Measurements from ENCODE around the gene CELF2. TPM values are rescaled to one million over a fixed set of nuclear protein-coding genes. Genes with fewer than 3 reads are reported as not detected.

The CELF2 gene
- total and polyA plus RNA-seq, 9 of the 15 experiments (the other 6 are each of a cell fraction or from before 2014, with no cell fraction given): 4.0 to 20.3 (median 11.1) TPM

DNA sequence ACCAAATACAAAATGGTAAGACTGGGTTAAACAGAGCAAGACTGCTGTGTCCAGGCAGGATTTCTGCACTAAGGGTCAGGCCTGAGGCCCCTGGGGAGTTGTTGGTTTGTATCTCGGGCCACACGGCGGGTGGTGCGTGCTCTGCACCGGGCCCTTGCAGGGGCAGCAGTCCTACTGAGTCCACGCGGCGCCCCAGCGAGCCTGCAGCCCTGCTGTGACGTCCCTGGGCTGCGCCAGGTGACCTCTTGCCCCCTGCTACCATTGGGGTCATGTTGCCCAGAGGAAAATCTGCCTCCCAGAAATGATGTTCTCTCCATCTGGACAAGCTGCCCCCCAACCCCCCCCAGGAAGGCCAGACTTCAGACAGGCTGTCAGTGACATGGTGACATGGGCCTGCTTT is 281.5 kb downstream of the CELF2 start:
- Histone ChIP-seq H2AFZ (ENCODE audit: low read depth, low read length) (no peak overlapping the region), H3K36me3 (ENCODE audit: control insufficient read depth, insufficient read depth, low read length) (no peaks in the 10 kb centered on the region), H3K79me2 (ENCODE audit: control insufficient read depth, insufficient read depth, low read length) (no peaks in the 10 kb centered on the region), H3K4me3 (no peak overlapping the region), H3K9me3 (replicated peaks; ENCODE audit: control insufficient read depth, insufficient read depth, low read depth, low read length) (no peaks in the 10 kb centered on the region), H3K27ac (ENCODE audit: extremely low read depth, low read depth, low read length) (no peak overlapping the region), H3K9me1 (ENCODE audit: control insufficient read depth, insufficient read depth, low read length) (no peaks in the 10 kb centered on the region), H3K27me3 (ENCODE audit: control insufficient read depth in 2 of 2, insufficient read depth in 2 of 2, low read length in 2 of 2) (no peaks in the 10 kb centered on the region), H3K4me1 (replicated peaks in 1 of 2; ENCODE audit: control insufficient read depth in 2 of 2, insufficient read depth in 2 of 2, low read length in 2 of 2) (no peaks in the 10 kb centered on the region; a peak in 1 of 5 replicates), H3K9ac (ENCODE audit: insufficient read depth in 1 of 2, low read depth in 2 of 2, low read length in 2 of 2) (no peak overlapping the region), H3K4me2 (ENCODE audit: insufficient read depth, low read length) (no peak overlapping the region), H4K20me1 (replicated peaks; ENCODE audit: control insufficient read depth, insufficient read depth, low read length) (no peaks in the 10 kb centered on the region)
- 66% methylated on average over 11 of the region's 11 CpGs for WGBS (ENCODE audit: insufficient coverage, low coverage, missing lambda C conversion rate)
- ATAC-seq (no peak), FAIRE-seq (no peak), DNase-seq (ENCODE audit: extremely low read depth in 1 of 4, low spot score in 3 of 4) (no peak)
- CTCF ChIA-PET (ENCODE audit: low intra/inter-chr PET ratio): no interaction called here
- intact Hi-C loops (cut with micrococcal nuclease): no loop called here
- POLR2A ChIA-PET: no interaction called here
- BruUV-seq (replicated peaks): no TSS peak
- in situ Hi-C loops (cut with MboI): no loop called here
- TF ChIP-seq, protein P1, sequence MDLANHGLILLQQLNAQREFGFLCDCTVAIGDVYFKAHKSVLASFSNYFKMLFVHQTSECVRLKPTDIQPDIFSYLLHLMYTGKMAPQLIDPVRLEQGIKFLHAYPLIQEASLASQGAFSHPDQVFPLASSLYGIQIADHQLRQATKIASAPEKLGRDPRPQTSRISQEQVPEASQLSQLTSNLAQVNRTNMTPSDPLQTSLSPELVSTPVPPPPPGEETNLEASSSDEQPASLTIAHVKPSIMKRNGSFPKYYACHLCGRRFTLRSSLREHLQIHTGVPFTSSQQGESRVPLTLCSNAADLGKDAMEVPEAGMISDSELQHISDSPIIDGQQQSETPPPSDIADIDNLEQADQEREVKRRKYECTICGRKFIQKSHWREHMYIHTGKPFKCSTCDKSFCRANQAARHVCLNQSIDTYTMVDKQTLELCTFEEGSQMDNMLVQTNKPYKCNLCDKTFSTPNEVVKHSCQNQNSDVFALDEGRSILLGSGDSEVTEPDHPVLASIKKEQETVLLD (IDR thresholded peaks at IDR 0.05): no peak
- TF ChIP-seq SLC30A9 (CRISPR knock-in tag; IDR thresholded peaks at IDR 0.05) (no peak), POLR3G (IDR thresholded peaks at IDR 0.05; ENCODE audit: extremely low read depth, insufficient read length, insufficient replicate concordance) (no peak), ZNF586 (CRISPR knock-in tag; conservative IDR thresholded peaks at IDR 0.05) (no peak), ZZZ3 (IDR thresholded peaks at IDR 0.05) (no peak), GABPB2 (CRISPR knock-in tag; conservative IDR thresholded peaks at IDR 0.05) (no peak), EZH2 (IDR thresholded peaks at IDR 0.05; ENCODE audit: borderline replicate concordance, low read depth, low read length) (no peak), BCL6 (CRISPR knock-in tag; IDR thresholded peaks at IDR 0.05) (no peak), POLR2AphosphoS5 (IDR thresholded peaks at IDR 0.05; ENCODE audit: control insufficient read depth, insufficient read depth, low read depth, low read length) (no peak), SMARCB1 (IDR thresholded peaks at IDR 0.05; ENCODE audit: insufficient read length, low read depth) (no peak), ZBTB1 (CRISPR knock-in tag; IDR thresholded peaks at IDR 0.05; ENCODE audit: borderline replicate concordance, low read depth) (no peak), TBP (optimal IDR thresholded peaks at IDR 0.05; ENCODE audit: low read depth, low read length) (no peak), ZNF12 (CRISPR knock-in tag; IDR thresholded peaks at IDR 0.05) (no peak)
- TF ChIP-seq, protein P2, sequence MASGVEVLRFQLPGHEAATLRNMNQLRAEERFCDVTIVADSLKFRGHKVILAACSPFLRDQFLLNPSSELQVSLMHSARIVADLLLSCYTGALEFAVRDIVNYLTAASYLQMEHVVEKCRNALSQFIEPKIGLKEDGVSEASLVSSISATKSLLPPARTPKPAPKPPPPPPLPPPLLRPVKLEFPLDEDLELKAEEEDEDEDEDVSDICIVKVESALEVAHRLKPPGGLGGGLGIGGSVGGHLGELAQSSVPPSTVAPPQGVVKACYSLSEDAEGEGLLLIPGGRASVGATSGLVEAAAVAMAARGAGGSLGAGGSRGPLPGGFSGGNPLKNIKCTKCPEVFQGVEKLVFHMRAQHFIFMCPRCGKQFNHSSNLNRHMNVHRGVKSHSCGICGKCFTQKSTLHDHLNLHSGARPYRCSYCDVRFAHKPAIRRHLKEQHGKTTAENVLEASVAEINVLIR (CRISPR knock-in tag; IDR thresholded peaks at IDR 0.05): no peak
- TF ChIP-seq, protein P3, sequence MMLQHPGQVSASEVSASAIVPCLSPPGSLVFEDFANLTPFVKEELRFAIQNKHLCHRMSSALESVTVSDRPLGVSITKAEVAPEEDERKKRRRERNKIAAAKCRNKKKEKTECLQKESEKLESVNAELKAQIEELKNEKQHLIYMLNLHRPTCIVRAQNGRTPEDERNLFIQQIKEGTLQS (IDR thresholded peaks at IDR 0.05): no peak
- TF ChIP-seq, protein P3 (CRISPR knock-in tag; conservative IDR thresholded peaks at IDR 0.05): no peak

Measured in K562 (cell line).